Peyer's patch (tissue), 4 donors: Measurements from ENCODE around the gene LRRC73.

ENCODE experiments used
- CTCF ChIP-seq, 6 experiments: fragments of 450-650 bp in 4 of 6; fragments of 200-600 bp in 2 of 6; sonication (generic) in 1 of 6; IDR thresholded peaks; one replicate each; pipeline ENCODE4 v1.5.1; 2017 to 2019; ENCODE audit warnings: antibody characterized with exemption in 6 of 6, mild to moderate bottlenecking in 3 of 6, moderate library complexity in 1 of 6
- POLR2A ChIP-seq, 2 donors: fragments of 450-650 bp; IDR thresholded peaks; one replicate each; pipeline ENCODE4 v1.5.1; 2017; ENCODE audit warnings: antibody characterized with exemption in 2 of 2, mild to moderate bottlenecking in 2 of 2, moderate library complexity in 2 of 2

DNA sequence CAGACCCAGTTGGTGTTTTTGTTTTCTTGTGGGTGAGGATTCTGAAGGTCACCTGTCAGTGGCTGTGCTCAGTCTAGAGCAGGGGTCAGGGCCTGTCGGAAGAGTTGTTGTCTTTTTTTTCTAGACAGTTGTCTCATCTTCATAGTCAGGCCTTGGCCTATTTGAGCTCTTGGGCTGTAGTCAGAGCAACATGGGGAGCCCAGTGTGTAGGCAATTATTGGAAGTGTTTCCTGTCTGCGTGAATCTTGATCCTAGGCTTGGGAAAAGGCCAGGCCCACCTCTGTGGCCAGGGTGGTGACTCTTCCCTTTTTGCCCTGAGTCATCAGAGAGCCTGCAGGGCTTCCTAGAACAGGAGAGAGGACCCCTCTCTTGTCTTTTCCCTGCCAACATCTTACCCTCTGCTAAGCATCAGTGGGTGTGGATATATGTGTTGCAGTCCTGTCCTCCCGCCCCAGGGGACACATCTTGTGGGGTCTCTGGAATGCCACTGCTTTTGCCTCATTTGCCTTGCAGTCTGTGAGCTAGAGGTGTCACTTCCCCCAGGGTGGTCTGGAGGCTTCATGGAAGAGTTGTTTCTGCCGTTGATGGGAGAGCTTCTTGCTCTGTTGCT lies 21.4 kb downstream of the LRRC73 start:
- TF ChIP-seq CTCF (IDR thresholded peaks at IDR 0.05) (no peak), POLR2A (IDR thresholded peaks at IDR 0.05) (no peak)
